ENCODE measurements around the gene PIK3R6.
A peak's percentile ranks its signal among the peaks of the same experiment; 100 is the strongest.

PIK3R6 gene

DNA sequence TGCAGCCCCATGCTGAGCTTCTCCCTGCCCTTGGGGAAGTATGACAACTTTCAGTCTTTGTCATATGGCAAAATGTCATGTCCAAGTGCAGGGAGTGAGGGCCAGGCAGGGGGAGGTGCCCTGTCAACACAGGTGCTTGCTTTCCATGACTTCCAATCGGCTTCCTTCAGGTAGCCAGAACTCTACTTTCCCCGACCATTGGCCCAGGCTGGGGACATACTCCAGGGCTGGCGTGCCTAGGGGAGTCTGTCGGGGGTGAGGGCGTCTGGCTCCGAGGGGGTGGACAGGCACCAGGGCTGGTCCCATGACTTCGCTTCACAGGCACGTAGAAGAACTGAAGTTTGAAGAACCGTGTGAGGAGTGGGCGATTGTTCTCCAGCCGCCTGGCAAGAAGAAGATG lies 19.8 kb upstream of the PIK3R6 start:
- TF ChIP-seq RAD21 (IDR thresholded peaks at IDR 0.05; ENCODE audit: low read depth) (no peak), CREB1 (IDR thresholded peaks at IDR 0.05; ENCODE audit: low read depth) (no peak), NFIC (IDR thresholded peaks at IDR 0.05) (no peak), FOXM1 (IDR thresholded peaks at IDR 0.05; ENCODE audit: borderline replicate concordance, low read depth) (no peak), ZBTB7A (IDR thresholded peaks at IDR 0.05; ENCODE audit: low read depth) (no peak), YY1 (IDR thresholded peaks at IDR 0.05; ENCODE audit: low read depth) (no peak)
- TF ChIP-seq, protein P1, sequence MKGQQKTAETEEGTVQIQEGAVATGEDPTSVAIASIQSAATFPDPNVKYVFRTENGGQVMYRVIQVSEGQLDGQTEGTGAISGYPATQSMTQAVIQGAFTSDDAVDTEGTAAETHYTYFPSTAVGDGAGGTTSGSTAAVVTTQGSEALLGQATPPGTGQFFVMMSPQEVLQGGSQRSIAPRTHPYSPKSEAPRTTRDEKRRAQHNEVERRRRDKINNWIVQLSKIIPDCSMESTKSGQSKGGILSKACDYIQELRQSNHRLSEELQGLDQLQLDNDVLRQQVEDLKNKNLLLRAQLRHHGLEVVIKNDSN (IDR thresholded peaks at IDR 0.05) = no peak

DNA sequence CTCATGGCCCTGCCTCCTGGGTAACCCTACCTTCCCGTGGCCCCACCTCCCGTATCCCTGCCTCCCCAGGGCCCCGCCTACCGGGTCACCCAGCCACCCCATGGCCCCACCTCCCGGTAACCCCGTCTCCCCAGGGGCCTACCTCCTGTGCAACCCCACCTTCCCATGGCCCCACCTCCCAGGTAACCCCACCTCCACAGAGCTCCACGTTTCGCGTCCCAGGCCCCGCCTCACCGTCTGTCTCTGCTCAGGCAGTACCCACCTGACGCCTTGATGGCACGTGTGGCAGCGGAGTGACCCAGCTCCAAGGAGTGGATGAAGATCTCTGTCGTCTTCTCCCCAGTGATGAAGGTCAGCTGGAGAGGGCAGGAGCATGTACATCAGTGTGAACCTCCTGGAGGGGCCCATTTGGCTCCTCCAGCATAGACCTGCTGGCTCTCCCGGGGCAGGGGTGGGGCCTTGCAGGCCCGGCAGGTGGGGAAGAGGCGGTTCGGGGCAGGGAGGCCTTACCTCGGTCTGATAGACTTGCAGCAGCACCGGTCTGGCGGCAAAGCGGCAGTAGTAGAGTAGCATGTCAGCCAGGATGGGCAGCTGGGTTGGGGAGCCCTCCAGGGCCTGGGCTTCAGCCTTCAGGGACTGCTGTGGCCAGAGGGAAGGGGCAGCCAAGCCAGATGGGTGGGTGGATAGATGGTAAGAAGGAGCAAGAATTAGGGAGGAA lies 18.7 kb upstream of the PIK3R6 start:
- TF ChIP-seq TEAD4 (IDR thresholded peaks at IDR 0.05) = no peak
- TF ChIP-seq EGR1 (IDR thresholded peaks at IDR 0.05) = no peak
- TF ChIP-seq, protein P2, sequence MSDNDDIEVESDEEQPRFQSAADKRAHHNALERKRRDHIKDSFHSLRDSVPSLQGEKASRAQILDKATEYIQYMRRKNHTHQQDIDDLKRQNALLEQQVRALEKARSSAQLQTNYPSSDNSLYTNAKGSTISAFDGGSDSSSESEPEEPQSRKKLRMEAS (IDR thresholded peaks at IDR 0.05) = peak; percentile 95
- TF ChIP-seq, protein P1 (IDR thresholded peaks at IDR 0.05) = peak; percentile 68; the same call in 1 of the 2 replicates

DNA sequence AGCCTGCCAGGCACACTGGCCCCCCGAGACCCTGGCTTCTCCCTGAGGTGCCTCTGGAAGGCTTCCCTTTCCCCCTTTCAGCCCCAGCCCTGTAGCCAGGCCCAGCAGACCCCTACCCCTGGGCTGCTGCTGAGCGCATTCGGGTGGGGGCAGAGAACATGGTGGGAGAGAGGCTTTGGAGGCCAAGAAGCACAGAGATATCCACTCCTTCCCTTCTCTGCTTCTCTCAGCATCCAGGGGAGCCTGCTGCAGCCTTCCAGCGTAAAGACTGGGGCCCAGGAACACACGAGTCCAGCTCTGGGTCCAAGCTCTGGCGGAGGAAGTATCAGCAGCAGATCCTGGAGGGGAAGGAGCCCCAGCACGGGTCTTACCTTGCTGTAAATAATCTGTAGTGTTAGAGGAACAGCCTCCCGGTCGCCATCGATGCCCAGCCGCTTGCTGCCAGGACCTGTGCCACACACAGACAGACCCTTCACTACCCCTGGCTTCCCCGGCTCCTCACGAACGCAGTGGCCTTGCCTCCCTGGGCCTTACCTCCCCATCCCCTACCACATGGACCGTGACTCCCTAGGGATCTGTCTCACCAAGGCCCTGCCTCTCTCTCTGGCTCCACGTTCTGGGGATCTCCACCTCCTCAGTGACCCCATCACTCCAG lies 17.0 kb upstream of the PIK3R6 start:
- no peak for TF ChIP-seq TAF1 (IDR thresholded peaks at IDR 0.05; ENCODE audit: low read depth)
- TF ChIP-seq ZBTB7A (IDR thresholded peaks at IDR 0.05; ENCODE audit: low read depth) = no peak
- no peak for TF ChIP-seq TEAD4 (IDR thresholded peaks at IDR 0.05)
- TF ChIP-seq CEBPB (IDR thresholded peaks at IDR 0.05) = no peak
- no peak for TF ChIP-seq YY1 (IDR thresholded peaks at IDR 0.05; ENCODE audit: low read depth)

DNA sequence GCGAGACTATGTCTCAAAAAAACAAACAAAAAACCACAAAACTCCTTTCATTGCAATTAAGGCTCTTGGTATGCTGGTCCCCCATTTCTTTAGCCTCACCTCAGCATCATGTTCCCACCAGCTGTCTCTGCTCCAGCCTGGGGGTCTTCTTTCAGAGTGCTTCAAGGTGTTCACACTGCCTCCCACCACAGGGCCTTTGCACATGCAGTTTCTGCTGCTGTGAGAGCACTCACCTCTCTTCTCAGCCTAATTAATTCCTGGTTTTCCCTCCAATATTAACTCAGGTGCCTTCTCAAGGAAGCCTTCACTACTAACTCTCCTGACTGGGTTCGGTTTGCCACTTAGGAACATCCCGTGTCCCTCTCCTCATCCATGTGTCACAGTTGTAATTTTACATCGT lies 15.9 kb upstream of the PIK3R6 start:
- TF ChIP-seq TCF12 (IDR thresholded peaks at IDR 0.05; ENCODE audit: low read depth) (no peak), NFIC (IDR thresholded peaks at IDR 0.05) (no peak), EP300 (IDR thresholded peaks at IDR 0.05; ENCODE audit: borderline replicate concordance) (no peak), TEAD4 (IDR thresholded peaks at IDR 0.05) (no peak)

DNA sequence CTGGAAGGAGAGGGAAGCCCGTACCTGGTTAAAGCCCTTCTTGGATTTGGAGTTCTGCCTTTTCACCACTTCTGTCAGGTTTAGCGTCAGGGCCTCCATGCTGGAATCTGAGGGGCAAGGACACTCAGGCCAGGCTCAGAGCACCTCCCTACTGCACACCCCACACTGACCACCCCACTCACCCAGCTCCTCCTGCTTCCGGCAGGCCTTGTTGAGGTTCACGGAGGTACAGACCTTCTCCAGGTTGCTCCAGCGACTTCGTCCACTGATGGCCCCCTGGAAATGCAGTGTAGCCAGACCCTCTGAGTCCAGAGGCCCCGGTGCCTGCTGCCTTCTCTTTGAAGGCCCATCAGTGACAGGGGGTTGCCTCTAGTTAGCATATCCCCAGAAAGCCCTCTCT lies 14.1 kb upstream of the PIK3R6 start:
- TF ChIP-seq CREB1 (IDR thresholded peaks at IDR 0.05; ENCODE audit: low read depth) (no peak), TAF1 (IDR thresholded peaks at IDR 0.05; ENCODE audit: low read depth) (no peak), TCF12 (IDR thresholded peaks at IDR 0.05; ENCODE audit: low read depth) (no peak), ZBTB7A (IDR thresholded peaks at IDR 0.05; ENCODE audit: low read depth) (no peak), RAD21 (IDR thresholded peaks at IDR 0.05; ENCODE audit: low read depth) (no peak), YY1 (IDR thresholded peaks at IDR 0.05; ENCODE audit: low read depth) (no peak), TEAD4 (IDR thresholded peaks at IDR 0.05) (no peak), FOXM1 (IDR thresholded peaks at IDR 0.05; ENCODE audit: borderline replicate concordance, low read depth) (no peak), EGR1 (IDR thresholded peaks at IDR 0.05) (no peak), CEBPB (IDR thresholded peaks at IDR 0.05) (no peak), NFIC (IDR thresholded peaks at IDR 0.05) (no peak)
- TF ChIP-seq, protein P1 (IDR thresholded peaks at IDR 0.05) = no peak
- TF ChIP-seq, protein P3, sequence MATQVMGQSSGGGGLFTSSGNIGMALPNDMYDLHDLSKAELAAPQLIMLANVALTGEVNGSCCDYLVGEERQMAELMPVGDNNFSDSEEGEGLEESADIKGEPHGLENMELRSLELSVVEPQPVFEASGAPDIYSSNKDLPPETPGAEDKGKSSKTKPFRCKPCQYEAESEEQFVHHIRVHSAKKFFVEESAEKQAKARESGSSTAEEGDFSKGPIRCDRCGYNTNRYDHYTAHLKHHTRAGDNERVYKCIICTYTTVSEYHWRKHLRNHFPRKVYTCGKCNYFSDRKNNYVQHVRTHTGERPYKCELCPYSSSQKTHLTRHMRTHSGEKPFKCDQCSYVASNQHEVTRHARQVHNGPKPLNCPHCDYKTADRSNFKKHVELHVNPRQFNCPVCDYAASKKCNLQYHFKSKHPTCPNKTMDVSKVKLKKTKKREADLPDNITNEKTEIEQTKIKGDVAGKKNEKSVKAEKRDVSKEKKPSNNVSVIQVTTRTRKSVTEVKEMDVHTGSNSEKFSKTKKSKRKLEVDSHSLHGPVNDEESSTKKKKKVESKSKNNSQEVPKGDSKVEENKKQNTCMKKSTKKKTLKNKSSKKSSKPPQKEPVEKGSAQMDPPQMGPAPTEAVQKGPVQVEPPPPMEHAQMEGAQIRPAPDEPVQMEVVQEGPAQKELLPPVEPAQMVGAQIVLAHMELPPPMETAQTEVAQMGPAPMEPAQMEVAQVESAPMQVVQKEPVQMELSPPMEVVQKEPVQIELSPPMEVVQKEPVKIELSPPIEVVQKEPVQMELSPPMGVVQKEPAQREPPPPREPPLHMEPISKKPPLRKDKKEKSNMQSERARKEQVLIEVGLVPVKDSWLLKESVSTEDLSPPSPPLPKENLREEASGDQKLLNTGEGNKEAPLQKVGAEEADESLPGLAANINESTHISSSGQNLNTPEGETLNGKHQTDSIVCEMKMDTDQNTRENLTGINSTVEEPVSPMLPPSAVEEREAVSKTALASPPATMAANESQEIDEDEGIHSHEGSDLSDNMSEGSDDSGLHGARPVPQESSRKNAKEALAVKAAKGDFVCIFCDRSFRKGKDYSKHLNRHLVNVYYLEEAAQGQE (IDR thresholded peaks at IDR 0.05; ENCODE audit: low read depth) = no peak
- TF ChIP-seq, protein P2 (IDR thresholded peaks at IDR 0.05) = no peak

DNA sequence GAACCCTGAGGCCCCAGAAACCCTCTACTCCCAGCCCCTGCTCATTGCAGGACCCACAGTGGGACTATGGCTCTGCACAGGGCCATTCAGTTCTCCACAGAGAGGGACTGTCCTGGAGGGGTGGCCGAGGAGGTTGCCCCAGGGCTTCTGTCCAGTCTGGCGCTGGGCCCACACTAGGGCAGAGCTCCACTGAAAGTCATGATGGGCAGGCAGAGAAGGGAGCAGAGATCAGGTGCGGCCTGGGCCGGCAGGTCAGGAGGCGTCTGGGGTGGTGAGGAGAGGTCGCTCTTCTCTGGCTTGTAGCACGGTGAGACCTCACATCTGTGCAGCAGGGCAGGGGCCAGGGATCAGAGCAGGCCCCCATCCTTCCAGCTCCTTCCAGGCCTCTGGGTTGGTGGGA lies 13.0 kb upstream of the PIK3R6 start:
- TF ChIP-seq TCF12 (IDR thresholded peaks at IDR 0.05; ENCODE audit: low read depth) (no peak), CEBPB (IDR thresholded peaks at IDR 0.05) (no peak), TEAD4 (IDR thresholded peaks at IDR 0.05) (no peak), ZBTB7A (IDR thresholded peaks at IDR 0.05; ENCODE audit: low read depth) (no peak), RAD21 (IDR thresholded peaks at IDR 0.05; ENCODE audit: low read depth) (no peak), EGR1 (IDR thresholded peaks at IDR 0.05) (no peak), EP300 (IDR thresholded peaks at IDR 0.05; ENCODE audit: borderline replicate concordance) (no peak)
- TF ChIP-seq, protein P1 (IDR thresholded peaks at IDR 0.05) = no peak

DNA sequence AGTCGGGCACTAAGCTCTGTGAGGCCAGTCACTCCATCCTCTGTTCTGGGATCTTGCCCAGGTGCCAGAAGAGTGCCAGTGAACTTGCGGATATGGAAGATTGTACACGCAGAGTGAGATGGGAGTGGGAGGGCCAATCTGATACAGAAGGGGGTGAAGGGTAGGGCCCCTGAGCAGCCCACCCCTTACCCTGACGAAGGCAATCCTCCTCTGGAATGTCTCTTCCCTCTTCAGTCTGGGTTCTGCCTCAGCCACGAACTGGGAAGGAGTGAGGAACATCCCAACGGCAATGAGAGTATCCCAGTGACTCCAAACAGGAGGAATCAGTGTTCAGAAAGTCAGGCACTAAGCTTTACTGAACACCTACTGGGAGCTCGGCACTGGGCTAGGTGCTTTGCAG lies 11.9 kb upstream of the PIK3R6 start:
- no peak for TF ChIP-seq TCF12 (IDR thresholded peaks at IDR 0.05; ENCODE audit: low read depth)
- TF ChIP-seq, protein P3 (IDR thresholded peaks at IDR 0.05; ENCODE audit: low read depth) = no peak
- no peak for TF ChIP-seq EP300 (IDR thresholded peaks at IDR 0.05; ENCODE audit: borderline replicate concordance)
- no peak for TF ChIP-seq ZBTB7A (IDR thresholded peaks at IDR 0.05; ENCODE audit: low read depth)

All from Ishikawa (cell line).